T-helper 1 cell treated with Interleukin-12 subunit alpha and Interleukin-12 subunit beta and Interleukin-4 antibody, amounts not matched to agents 30 ng/mL and 1 ng/mL, for 36 hours (primary cell): ENCODE measurements around the gene TNFRSF1A. TPM values are rescaled to one million over a fixed set of nuclear protein-coding genes. Genes with fewer than 3 reads are reported as not detected.

ENCODE experiments used
- intact Hi-C: fragments of 100-400 bp; cut with micrococcal nuclease; formaldehyde crosslinking; loops from one replicate; pipeline ENCODE4 v1.15.1; 2024
- total RNA-seq: library from RNA; stranded (reverse); gene quantifications from 2 replicates; pipeline ENCODE4 v1.2.3, GENCODE V29; 2022

TNFRSF1A gene
- 56.4 and 60.2 TPM in 2 replicates for total RNA-seq

DNA sequence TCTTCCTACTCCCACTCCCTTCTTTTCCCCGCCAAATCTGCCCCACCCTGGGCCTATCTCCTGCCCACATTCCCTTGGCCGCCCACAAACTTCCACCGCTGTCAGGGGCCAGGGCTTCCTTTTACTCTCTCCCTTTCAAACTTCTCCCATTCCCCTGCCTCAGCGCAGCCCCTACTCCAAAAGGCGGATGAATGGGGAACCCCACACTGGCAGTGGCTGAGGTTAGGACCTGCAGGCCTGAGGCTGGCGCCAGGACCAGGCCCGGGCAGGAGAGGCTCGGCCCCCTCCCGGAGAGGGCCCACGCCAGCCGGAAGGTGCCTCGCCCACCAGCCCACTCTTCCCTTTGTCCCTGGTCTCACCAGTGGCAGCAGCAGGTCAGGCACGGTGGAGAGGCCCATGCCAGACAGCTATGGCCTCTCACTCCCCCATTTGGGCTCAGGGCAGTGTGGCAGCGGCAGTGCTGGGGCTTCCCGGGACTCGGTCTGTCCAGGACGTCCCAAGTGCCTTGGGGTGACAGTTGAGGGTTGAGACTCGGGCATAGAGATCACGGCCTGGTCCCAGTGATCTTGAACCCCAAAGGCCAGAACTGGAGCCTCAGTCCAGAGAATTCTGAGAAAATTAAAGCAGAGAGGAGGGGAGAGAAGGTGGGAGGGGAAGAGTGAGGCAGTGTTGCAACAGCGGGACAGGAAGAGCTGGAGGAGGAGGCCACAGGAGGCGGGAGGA, at the start of gene TNFRSF1A:
Gene TNFRSF1A, minus strand, starts transcription at position 660 of the 723 bp plus-strand sequence. Its CDS starts 262 bp downstream, at position 398.
- intact Hi-C loops, result loop anchor here (10.0 kb wide), 1 partner anchor 1903 kb away; no protein-coding TSS in a partner anchor

DNA sequence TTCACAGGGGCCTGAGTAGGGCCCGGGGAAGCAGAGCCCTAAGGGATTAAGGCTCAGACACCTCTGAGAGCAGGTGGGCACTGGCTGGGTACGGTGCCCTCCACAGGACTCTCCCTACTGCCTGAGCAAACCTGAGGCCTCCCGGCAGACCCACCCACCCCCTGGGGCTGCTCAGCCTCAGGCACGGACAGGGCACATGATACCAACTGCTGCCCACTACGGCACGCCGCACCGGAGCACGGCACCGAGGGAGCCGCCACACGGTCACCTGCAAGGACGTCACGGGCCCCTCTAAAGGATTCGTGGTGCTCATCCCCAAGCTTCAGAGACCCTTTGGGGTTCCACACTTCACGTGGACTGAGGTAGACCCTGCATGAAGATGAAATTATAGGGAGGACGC, 49.1 kb upstream of the TNFRSF1A start:
- intact Hi-C loops, result no loop called here

DNA sequence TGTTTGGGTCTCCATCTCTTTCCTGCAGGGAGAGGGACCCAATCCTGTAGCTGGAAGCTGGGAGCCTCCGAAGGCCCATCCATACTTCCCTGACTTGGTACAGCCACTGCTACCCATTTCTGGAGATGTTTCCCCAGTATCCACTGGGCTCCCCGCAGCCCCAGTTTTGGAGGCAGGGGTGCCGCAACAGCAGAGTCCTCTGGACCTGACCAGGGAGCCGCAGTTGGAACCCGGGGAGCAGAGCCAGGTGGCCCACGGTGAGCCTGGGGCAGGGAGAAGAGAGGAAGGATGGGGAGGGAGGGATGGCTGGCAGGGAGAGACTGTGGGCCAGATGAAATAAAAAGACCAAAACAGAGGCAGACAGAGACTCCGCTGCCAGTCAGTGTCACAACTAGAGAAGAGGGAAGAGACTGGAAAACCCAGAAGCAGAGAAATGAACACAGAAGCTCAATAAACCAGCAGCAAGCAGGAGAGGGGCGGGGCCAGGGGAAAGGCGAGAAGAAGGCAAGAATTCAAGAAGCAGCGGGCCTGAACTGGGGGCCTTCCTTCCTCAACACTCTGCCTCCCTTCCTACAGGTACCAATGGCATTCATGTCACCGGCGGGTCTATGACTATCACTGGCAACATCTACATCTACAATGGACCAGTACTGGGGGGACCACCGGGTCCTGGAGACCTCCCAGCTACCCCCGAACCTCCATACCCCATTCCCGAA, 48.4 kb upstream of the TNFRSF1A start:
- intact Hi-C loops, result no loop called here

DNA sequence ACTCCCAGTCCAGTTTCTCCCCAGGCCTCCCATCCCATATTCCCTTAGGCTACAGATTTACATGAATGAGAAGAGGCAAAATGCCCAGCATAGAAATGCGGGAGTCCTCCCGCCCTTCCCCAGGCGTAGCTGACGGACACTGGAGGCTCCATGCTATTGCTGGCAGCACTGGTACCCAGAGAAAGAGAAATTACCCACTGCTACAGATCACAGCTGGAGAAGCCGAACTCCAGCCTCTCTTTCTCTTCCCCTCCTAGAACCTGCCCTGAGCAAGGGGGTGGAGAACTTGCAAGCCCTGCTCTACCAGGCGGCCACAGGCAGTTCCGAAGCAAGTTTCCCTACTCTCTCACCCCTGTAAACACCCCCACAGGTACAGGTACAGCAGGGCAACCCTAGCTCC, 45.7 kb upstream of the TNFRSF1A start:
- intact Hi-C loops, result no loop called here

DNA sequence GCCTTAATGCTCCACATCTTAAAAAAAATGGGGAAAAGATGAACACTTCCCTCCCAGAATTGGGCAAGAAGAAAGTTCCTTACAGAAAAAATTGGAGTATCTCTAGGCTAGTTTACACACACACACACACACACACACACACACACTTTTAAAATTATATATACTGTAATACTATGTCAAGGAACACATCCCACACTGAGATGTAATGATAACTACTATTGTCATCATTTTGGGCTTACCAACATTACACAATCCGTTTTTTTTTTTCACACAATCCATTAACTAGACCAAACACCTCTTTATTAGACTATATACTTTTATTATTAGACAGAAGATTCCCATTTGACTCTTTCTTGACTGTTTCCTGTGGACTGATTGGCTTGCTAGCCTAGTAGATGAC, 44.6 kb upstream of the TNFRSF1A start:
- intact Hi-C loops, result no loop called here

DNA sequence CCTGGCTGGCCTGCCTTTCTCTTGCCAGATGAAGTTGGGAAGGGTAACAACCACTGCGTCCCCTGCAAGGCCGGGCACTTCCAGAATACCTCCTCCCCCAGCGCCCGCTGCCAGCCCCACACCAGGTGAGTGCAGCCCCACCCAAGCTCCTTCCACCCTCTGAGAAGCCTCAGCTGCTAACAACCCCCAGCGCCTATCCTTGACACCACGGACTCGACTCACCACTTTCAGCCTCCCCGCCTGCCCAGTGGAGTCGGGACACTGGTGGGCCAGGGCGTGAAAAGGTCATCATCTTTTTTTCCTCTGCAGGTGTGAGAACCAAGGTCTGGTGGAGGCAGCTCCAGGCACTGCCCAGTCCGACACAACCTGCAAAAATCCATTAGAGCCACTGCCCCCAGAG, 44.2 kb upstream of the TNFRSF1A start:
- intact Hi-C loops, result no loop called here

DNA sequence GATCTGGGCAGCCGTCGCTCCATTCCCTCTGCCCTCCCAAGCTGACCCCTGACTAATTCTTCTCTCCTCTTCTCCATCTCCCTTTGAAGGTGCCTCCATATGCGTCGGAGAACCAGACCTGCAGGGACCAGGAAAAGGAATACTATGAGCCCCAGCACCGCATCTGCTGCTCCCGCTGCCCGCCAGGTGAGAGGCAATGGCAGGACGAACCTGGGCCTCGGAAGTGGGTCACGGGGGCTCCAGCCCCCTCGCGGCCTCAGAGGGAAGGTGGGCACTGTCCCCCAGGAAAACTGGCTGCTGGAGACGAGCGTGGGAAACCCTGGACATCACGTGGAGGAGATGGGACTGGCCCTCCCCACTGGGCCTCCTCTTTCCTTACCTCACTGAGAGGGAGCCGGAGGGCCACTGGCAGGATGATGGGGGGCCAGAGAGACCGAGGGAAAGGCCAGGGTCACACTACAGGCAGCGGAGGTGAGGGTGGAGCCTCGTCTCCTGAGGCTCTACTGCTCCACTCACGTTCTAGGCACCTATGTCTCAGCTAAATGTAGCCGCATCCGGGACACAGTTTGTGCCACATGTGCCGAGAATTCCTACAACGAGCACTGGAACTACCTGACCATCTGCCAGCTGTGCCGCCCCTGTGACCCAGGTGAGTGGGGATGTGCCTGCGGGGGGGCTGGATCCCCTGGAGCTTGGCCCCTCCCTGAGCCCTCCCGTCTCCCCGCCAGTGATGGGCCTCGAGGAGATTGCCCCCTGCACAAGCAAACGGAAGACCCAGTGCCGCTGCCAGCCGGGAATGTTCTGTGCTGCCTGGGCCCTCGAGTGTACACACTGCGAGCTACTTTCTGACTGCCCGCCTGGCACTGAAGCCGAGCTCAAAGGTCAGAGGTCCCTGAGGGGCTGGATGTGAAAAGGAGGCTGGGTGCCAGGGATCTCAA, 42.9 kb upstream of the TNFRSF1A start:
- intact Hi-C loops, result no loop called here

DNA sequence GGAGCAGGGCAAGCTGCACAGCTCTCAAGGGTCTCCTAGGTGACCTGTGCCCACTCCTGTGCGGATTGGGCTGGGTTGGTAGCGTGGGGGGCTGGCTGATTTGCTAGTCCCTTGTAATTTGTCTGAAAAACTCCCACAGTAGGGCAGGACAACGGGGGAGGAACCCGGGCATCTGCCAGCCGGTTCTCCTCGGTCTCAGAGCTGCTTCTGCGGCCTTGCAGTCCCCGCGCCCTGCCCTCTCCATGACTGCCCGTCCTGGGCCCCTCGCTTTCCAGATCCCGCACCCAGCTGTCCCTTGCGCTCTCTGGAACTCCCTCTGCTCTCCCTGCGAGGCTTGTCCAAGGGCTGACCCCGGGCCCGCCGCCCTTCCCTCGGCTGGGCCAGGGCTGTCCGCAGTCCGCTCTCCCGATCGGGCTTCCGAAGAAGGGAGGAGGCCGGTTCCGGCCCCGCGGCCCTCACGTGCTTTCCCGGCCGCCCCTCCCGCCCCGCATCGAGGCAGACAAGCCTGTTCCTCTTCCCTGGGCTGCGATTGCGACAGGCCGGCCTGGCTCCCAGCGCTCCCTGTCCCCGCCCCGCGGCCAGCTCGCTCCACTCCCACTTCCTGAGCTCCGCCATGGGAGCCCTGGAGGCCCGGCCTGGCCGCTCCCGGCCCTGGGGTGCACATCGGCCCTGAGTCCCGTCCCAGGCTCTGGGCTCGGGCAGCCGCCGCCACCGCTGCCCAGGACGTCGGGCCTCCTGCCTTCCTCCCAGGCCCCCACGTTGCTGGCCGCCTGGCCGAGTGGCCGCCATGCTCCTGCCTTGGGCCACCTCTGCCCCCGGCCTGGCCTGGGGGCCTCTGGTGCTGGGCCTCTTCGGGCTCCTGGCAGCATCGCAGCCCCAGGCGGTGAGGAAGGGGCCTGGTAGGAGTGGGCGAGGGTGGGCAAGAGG, 42.0 kb upstream of the TNFRSF1A start, which contains the start of gene LTBR:
Gene LTBR, plus strand, starts transcription at position 591 of the 927 bp plus-strand sequence. Its CDS starts 197 bp downstream, at position 788.
- intact Hi-C loops, result no loop called here

DNA sequence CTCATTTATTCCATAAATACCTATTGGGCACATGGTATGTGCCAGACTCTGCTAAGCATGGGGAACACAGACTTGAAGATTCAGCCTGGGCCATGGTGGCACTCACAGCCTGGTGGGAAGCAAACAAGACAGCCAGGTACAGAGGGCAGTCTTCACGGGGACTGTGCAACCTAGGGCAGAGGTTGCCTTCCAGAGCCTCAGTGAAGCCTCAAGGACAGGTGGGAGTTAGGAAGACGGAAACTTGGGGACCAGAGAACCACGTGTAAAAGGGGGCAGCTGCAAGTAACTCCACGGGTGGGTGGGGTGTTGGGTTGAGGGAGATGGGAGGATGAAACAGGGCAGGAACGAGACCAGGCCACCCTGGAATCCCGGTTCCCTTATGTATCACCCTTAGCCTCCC, 41.1 kb upstream of the TNFRSF1A start:
- intact Hi-C loops, result no loop called here

DNA sequence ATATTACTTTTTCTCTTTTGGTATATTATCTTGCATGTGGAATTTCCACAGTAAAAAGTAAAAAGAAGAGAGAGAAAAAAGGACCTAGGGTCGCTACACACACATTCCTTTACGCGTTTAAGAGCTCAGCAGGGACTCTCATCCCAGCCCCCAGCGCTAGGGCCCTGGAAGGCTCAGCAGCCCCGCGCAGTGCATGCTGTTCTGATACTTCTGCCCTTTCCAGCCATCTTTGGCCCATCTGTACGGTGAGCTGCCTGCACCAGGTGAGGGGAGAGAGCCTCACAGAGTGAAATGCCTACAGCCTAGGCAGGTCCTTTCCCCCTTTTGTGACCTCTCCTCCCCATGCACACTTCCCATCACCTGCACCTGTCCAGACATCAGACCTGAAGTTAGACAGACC, 40.5 kb upstream of the TNFRSF1A start:
- intact Hi-C loops, result no loop called here

DNA sequence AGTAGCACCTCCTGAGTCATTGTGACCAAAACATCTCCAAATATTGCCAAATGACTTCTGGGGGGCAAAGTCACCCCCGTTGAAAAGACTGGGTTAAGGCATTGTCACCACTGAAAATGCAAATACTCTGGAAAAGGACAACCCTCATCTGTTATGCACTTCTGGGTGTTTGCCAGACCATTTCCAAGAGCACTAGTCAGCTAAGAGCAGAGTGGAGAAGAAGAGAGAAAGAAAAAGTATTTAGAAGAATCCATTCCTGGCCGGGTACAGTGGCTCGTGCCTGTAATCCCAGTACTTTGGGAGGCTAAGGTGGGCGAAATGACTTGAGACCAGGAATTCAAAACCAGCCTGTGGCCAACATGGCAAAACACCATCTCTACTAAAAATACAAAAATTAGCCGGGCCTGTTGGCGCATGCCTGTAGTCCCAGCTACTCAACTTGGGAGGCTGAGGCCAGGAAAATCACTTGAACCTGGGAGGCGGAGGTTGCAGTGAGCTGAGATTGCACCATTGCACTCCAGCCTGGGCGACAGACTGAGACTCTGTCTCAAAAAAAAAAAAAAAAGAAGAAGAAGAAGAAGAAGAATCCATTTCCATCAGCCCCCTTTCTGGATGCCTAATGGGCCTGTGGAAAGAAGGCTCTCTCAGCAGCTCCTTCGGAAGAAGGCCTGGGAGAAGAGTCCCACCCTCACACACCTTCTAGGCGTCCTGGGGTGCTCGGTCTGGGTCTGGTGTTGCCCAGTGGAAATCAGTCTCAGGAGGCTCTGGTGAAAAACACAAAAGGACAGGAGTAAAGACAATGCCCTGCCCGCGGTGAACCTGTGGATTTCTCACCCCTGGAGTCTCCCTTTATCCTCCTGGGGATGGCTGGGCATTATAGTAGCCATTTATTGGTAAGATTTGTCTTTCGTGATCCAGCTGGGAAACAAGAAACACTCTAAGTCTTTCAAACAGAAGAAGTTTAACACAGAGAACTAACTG, 38.6 kb upstream of the TNFRSF1A start:
- intact Hi-C loops, result no loop called here

DNA sequence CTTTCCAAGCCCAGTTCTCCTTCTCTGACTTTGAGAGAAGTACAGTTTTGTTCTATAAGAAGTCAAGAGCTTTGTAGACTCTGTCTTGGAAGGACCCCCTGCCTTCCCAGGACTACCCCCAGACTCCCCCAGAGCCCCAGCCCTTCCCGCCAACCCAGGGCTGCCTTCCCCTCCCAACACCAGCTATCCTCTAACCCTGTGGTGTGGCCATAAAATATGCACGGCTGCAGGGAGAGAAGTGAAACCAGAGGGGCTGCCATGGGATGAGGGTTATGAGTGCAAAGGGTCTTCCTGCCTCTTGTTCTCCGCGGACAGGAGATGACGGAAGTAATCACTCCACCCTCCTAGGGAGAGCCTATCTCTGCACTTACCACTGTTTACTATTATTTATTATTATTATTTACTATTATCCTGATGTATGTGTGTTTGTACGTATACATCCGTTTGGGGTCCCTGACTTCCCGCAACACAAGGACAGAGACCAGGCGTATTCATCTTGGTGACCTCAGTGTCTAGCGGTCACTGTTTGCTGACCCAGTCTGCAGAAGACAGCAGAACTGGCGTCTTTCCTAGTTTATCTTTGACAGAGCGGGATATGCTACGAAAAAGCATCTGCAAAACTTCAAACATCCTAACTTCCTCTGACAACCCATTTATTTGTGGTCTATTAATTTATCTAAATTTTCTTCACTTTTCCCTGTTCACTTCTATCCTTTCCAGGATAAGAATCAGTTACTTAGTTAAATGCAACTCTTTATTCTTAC, 37.0 kb upstream of the TNFRSF1A start:
- intact Hi-C loops, result no loop called here

DNA sequence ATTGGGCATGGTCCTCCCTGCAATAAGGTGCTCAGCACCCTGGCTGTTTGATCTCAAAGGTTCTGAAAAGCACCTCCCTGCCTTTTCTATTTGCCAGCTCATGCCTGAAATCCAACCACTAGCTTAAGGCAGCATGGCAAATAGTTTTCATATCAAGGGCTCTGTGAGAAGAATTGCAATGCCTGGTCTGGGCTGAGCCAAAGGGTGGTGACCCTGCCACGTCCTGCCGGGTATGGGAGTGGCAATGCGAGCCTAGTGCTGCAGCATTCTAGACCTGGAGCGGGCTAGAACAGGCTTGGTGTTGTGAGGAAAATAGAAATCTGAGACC, 35.8 kb upstream of the TNFRSF1A start:
- intact Hi-C loops, result no loop called here

DNA sequence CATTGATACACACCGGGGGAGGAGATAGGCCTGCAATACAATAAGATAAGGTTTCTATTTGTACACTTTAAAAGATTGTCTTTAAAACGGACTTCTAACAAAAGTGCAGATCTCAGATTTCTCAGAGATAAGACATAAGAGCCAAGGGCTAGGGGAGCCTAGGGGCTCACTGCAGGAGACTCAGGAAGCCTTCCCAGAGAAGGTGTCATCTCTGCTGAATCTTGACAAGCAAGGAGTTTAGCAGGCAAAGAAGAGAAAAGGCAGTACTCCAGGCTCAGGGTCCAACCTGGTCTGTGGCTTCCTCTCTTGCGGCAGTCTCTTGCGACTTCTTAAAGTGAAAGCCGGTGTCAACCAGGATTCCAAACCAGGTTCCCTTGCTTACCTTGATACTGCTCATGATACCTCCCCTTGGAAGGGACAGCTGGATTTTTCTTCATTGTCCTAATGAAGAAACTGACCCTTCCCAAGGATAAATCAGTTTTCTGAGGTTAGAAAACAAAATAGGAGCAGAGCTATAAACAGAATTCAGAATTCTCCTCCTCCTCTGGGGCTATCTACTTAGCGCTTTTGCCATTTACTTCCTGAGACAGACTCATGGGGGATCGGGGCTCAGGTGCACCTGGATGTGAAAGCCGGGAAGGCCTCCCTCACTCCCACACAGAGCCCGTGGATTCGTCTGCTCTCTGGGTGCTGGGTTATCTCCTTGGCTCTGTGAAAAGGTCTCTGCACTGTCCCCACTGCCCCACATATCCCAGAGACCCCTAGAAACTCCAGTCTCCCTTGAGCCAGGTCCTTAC, 35.2 kb upstream of the TNFRSF1A start:
- intact Hi-C loops, result no loop called here

DNA sequence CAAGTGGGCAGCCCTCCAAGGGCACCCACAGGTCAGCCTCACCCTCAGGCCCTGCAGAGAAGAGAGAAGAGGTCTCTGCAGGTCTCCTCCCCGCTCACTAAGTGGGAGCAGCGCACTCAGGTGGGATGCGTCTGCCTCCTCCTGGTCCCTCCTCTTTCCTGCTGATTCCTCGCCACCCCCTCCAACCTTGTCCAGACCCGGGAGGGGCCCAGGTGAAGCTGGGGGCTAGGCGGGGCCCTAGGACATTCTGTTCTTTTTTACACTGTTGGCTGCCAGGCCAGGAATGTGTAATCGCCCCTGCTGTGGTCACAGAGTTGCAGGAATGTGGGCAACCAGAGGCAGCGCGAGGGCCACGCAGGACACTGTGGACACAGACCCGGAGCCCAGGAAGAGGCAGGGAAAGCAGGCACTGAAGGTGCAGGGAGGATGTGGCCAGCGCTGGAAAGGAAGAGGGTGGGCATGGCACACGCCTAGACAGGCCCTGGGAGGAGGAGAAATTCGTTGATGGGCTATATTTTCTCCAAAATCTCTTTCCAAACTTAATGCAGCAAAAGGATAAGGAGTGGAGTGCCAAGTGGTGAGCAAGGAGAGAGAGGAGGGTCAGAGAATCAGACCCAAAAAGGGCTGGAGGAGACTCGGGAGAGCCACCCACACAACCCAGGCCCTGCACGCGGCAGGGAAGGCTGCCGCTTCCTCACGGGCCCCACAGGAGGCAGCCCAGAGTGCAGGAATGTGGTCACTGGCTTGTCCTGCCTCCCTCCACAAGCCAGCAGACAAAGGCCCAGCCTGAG, 34.4 kb upstream of the TNFRSF1A start:
- intact Hi-C loops, result no loop called here

DNA sequence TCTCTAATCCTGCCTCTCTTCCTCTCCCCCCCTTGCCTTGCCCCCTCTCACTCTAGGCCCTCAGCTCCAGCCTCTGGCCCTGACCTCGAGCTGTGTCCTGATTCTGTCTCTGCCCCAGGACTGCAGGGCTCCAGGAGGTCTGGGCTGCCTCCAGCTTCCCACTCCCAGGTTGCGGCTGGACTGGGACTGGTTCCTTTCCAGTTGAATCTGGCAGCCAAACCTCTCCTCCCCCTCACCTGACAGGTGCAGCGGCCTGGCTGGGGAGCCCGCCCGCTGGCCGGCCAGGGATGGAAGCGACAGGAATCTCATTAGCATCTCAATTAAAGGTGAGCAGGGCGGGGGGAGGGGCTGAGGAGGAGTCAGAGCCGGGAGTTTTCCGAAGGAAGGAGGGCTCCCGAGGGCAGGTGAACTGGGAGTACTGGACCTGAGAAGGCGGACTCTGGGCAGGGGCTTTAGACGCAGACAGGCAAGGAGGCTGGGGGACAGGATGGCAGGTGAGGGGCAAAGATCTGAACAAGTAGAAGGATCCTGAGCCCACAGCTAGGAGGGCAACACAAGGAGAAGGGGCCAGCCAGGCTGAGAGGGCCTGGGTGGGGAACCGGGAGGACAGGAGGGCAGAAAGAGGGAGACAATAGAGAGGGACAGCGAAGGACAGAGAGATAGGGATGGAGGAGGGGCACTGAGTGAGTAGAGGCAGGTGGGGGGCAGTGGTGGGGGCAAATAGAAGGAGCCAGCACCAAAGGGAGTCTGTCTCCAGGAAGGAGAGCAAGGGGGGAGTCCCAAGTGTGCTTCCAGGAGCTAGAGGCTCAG, 33.6 kb upstream of the TNFRSF1A start, which contains the start of gene SCNN1A:
Gene SCNN1A, minus strand, starts transcription at position 295 of the 810 bp plus-strand sequence. CDS start 780 bp downstream, outside the sequence.
- intact Hi-C loops, result no loop called here
